Neuronal stem cell (in vitro differentiated cells): ENCODE measurements around the gene SULT6B1.
"Not testable (repeated sequence)": the region's sequence is repeated elsewhere in the genome, so short reads cannot be mapped to it uniquely, and the experiment has no call there.

Experiments used
- DNase-seq: peaks from one replicate; pipeline ENCODE4 v3.0.0-alpha.2; 2013; ENCODE audit warnings: low spot score
- H2AFZ ChIP-seq: one replicate; pipeline ENCODE4 v1.6.1; 2013; ENCODE audit warnings: mild to moderate bottlenecking, low read length, inconsistent platforms
- H2AK5ac ChIP-seq: 2 replicates; pipeline ENCODE4 v1.6.1; 2013; ENCODE audit warnings: low read depth, mild to moderate bottlenecking, inconsistent platforms, low read length, moderate library complexity, mixed read lengths
- H2BK120ac ChIP-seq: 2 replicates; pipeline ENCODE4 v1.6.1; 2013; ENCODE audit warnings: low read depth, mild to moderate bottlenecking, inconsistent platforms, low read length, moderate library complexity, mixed read lengths
- H2BK12ac ChIP-seq: one replicate; pipeline ENCODE4 v1.6.1; 2013; ENCODE audit warnings: low read length, inconsistent platforms
- H2BK15ac ChIP-seq: 2 replicates; pipeline ENCODE4 v1.6.1; 2013; ENCODE audit warnings: mild to moderate bottlenecking, low read length, inconsistent platforms, mixed read lengths
- H2BK5ac ChIP-seq: one replicate; pipeline ENCODE4 v1.6.1; 2013; ENCODE audit warnings: inconsistent platforms, mild to moderate bottlenecking, low read length, moderate library complexity
- H3K14ac ChIP-seq: one replicate; pipeline ENCODE4 v1.6.1; 2013; ENCODE audit warnings: low read length, inconsistent platforms
- H3K18ac ChIP-seq: 2 replicates; pipeline ENCODE4 v1.6.1; 2013; ENCODE audit warnings: low read length, inconsistent platforms
- H3K23ac ChIP-seq: 2 replicates; pipeline ENCODE4 v1.6.1; 2013; ENCODE audit warnings: low read depth, mild to moderate bottlenecking, mixed read lengths, low read length, inconsistent platforms; ENCODE audit not compliant: poor library complexity
- H3K27ac ChIP-seq: replicated peaks from 3 replicates; pipeline ENCODE4 v1.5.1; 2013; ENCODE audit warnings: low read length, inconsistent platforms
- H3K27me3 ChIP-seq, 3 experiments: 2 replicates each; pipeline ENCODE4 v1.6.1; 2013; ENCODE audit warnings: low read length in 3 of 3, mild to moderate bottlenecking in 2 of 3, inconsistent platforms in 1 of 3, low read depth in 1 of 3, mixed read lengths in 1 of 3, moderate library complexity in 1 of 3; ENCODE audit not compliant: control insufficient read depth in 3 of 3, insufficient read depth in 3 of 3
- H3K36me3 ChIP-seq, 2 donors: replicated peaks in 1 of 2; 2 replicates each; pipeline ENCODE4 v1.6.1; 2013; ENCODE audit warnings: low read length in 2 of 2; ENCODE audit not compliant: control insufficient read depth in 2 of 2, insufficient read depth in 2 of 2
- H3K4ac ChIP-seq: 2 replicates; pipeline ENCODE4 v1.6.1; 2013; ENCODE audit warnings: inconsistent platforms, mild to moderate bottlenecking, low read length, moderate library complexity
- H3K4me1 ChIP-seq, 2 donors: 1 replicate in 1 of 2; 2 replicates in 1 of 2; pipeline ENCODE4 v1.6.1; 2013; ENCODE audit warnings: low read length in 2 of 2, low read depth in 1 of 2; ENCODE audit not compliant: control insufficient read depth in 2 of 2, insufficient read depth in 1 of 2
- H3K4me2 ChIP-seq: one replicate; pipeline ENCODE4 v1.6.1; 2013; ENCODE audit warnings: mild to moderate bottlenecking, low read length, inconsistent platforms; ENCODE audit not compliant: insufficient read depth, poor library complexity, severe bottlenecking
- H3K4me3 ChIP-seq, 2 donors: 2 replicates each; pipeline ENCODE4 v1.5.1; 2013; ENCODE audit warnings: low read length in 2 of 2, mild to moderate bottlenecking in 2 of 2, inconsistent platforms in 1 of 2, moderate library complexity in 1 of 2
- H3K79me1 ChIP-seq: one replicate; pipeline ENCODE4 v1.6.1; 2013; ENCODE audit warnings: low read depth, mild to moderate bottlenecking, inconsistent platforms, low read length, moderate library complexity
- H3K9ac ChIP-seq: one replicate; pipeline ENCODE4 v1.6.1; 2013; ENCODE audit warnings: mild to moderate bottlenecking, low read depth, low read length, inconsistent platforms; ENCODE audit not compliant: poor library complexity
- H3K9me3 ChIP-seq, 2 donors: replicated peaks in 1 of 2; 2 replicates each; pipeline versions ENCODE3 to v1.6.1; 2013; ENCODE audit warnings: low read length in 2 of 2, mild to moderate bottlenecking in 2 of 2, inconsistent platforms in 1 of 2, low read depth in 1 of 2, mixed read lengths in 1 of 2, moderate library complexity in 1 of 2; ENCODE audit not compliant: control insufficient read depth in 2 of 2, insufficient read depth in 1 of 2
- H4K8ac ChIP-seq: one replicate; pipeline ENCODE4 v1.6.1; 2013; ENCODE audit warnings: low read depth, mild to moderate bottlenecking, inconsistent platforms, low read length, moderate library complexity
- H4K91ac ChIP-seq: one replicate; pipeline ENCODE4 v1.6.1; 2013; ENCODE audit warnings: low read length, low read depth, mild to moderate bottlenecking, inconsistent platforms; ENCODE audit not compliant: poor library complexity
- WGBS, 2 donors: extraction: QIAGEN DNeasy Blood & Tissue Kit; methylation state at CpG; one replicate each; pipeline ENCODE4 v1.1.7; 2013; ENCODE audit warnings: missing lambda C conversion rate in 2 of 2, mixed read lengths in 1 of 2; ENCODE audit not compliant: insufficient read length in 2 of 2, insufficient replicate concordance in 1 of 2; ENCODE audit errors: extremely low coverage in 2 of 2; 5-methylcytosine and 5-hydroxymethylcytosine counted together

Gene SULT6B1

GRCh38 chr2:37205071-37205661, 16.7 kb upstream of the SULT6B1 start:
- H3K79me1 ChIP-seq, H3K27me3 ChIP-seq, H2BK12ac ChIP-seq, H3K4me2 ChIP-seq, H3K27ac ChIP-seq, H3K4me1 ChIP-seq, H3K23ac ChIP-seq, H3K4me3 ChIP-seq, H3K9ac ChIP-seq, H2AFZ ChIP-seq, H2BK5ac ChIP-seq, H2BK15ac ChIP-seq, H4K91ac ChIP-seq, H2BK120ac ChIP-seq, H4K8ac ChIP-seq, H3K18ac ChIP-seq, DNase-seq, H3K14ac ChIP-seq, H2AK5ac ChIP-seq, H3K4ac ChIP-seq: not testable (repeated sequence)
- H3K36me3 ChIP-seq, result peaks cover 17 to 98% of the 10 kb centered on the region in 2 donors
- peaks cover 10 to 40% of the 10 kb centered on the region in 2 donors for H3K9me3 ChIP-seq
- WGBS, 2 donors, result no CpG with 5 or more reads among the region's 8 CpGs

- WGBS, 2 donors, result no CpG with 5 or more reads among the region's 2 CpGs
- no peak overlapping the region for H3K14ac ChIP-seq
- no peak for DNase-seq
- H3K23ac ChIP-seq, result no peak overlapping the region
- H3K4me2 ChIP-seq, result no peak overlapping the region
- H3K79me1 ChIP-seq, result no peaks in the 10 kb centered on the region
- H3K18ac ChIP-seq, result no peak overlapping the region
- no peak overlapping the region for H3K4me3 ChIP-seq
- no peak overlapping the region for H4K91ac ChIP-seq
- peaks cover 8 to 83% of the 10 kb centered on the region in 2 donors for H3K36me3 ChIP-seq
- no peak overlapping the region for H2AK5ac ChIP-seq
- H2BK120ac ChIP-seq, result no peak overlapping the region
- H3K9ac ChIP-seq, result no peak overlapping the region
- H2BK15ac ChIP-seq, result no peak overlapping the region
- H2BK5ac ChIP-seq, result no peak overlapping the region
- no peaks in the 10 kb centered on the region for H3K27me3 ChIP-seq
- H3K4ac ChIP-seq, result no peak overlapping the region
- H3K4me1 ChIP-seq, result peaks cover 0 to under 1% of the 10 kb centered on the region in 2 donors
- no peak overlapping the region for H2BK12ac ChIP-seq
- H3K27ac ChIP-seq, result no peak overlapping the region
- H3K9me3 ChIP-seq, result peaks cover 8 to 33% of the 10 kb centered on the region in 2 donors
- H4K8ac ChIP-seq, result no peak overlapping the region
- no peak overlapping the region for H2AFZ ChIP-seq
These were observed 15.2 kb upstream of the SULT6B1 start for GRCh38 chr2:37203708-37204107.

- Histone ChIP-seq H2BK5ac (no peak overlapping the region), H3K4me3 (no peak overlapping the region), H3K18ac (no peak overlapping the region), H2AFZ (no peak overlapping the region), H2BK120ac (no peak overlapping the region), H3K4me1 (peaks cover 0 to 2% of the 10 kb centered on the region in 2 donors), H2BK15ac (no peak overlapping the region), H3K79me1 (peaks cover 2% of the 10 kb centered on the region), H3K4me2 (no peak overlapping the region), H3K4ac (no peak overlapping the region), H4K91ac (no peak overlapping the region), H2BK12ac (no peak overlapping the region), H3K23ac (no peak overlapping the region), H2AK5ac (no peak overlapping the region), H3K36me3 (peaks cover 8 to 64% of the 10 kb centered on the region in 2 donors), H4K8ac (no peak overlapping the region), H3K9me3 (peaks cover 8 to 22% of the 10 kb centered on the region in 2 donors), H3K9ac (no peak overlapping the region), H3K27ac (no peak overlapping the region), H3K27me3 (no peaks in the 10 kb centered on the region), H3K14ac (no peak overlapping the region)
- no peak for DNase-seq
- no CpG with 5 or more reads among the region's 1 CpG for WGBS, 2 donors
These were observed 13.3 kb upstream of the SULT6B1 start for GRCh38 chr2:37201766-37202165.

GRCh38 chr2:37201208-37201607, 12.7 kb upstream of the SULT6B1 start:
- H3K23ac ChIP-seq, result no peak overlapping the region
- no peak overlapping the region for H3K27ac ChIP-seq
- no peak overlapping the region for H2AFZ ChIP-seq
- no peak overlapping the region for H3K14ac ChIP-seq
- no peak overlapping the region for H2BK120ac ChIP-seq
- no peak overlapping the region for H4K91ac ChIP-seq
- no peaks in the 10 kb centered on the region for H3K27me3 ChIP-seq
- H3K79me1 ChIP-seq, result peaks cover 6% of the 10 kb centered on the region
- peaks cover 6 to 17% of the 10 kb centered on the region in 2 donors for H3K9me3 ChIP-seq
- no peak overlapping the region for H3K4ac ChIP-seq
- DNase-seq, result no peak
- H3K36me3 ChIP-seq, result peaks cover 8 to 58% of the 10 kb centered on the region in 2 donors
- no peak overlapping the region for H3K18ac ChIP-seq
- H3K9ac ChIP-seq, result no peak overlapping the region
- no peak overlapping the region for H2BK12ac ChIP-seq
- no CpG with 5 or more reads among the region's 1 CpG for WGBS, 2 donors
- no peak overlapping the region for H3K4me3 ChIP-seq
- H2BK5ac ChIP-seq, result no peak overlapping the region
- H4K8ac ChIP-seq, result no peak overlapping the region
- no peak overlapping the region for H3K4me2 ChIP-seq
- no peak overlapping the region for H2AK5ac ChIP-seq
- H3K4me1 ChIP-seq, result peaks cover 0 to 2% of the 10 kb centered on the region in 2 donors
- H2BK15ac ChIP-seq, result no peak overlapping the region
